HUES6 (cell line): ENCODE measurements around the gene NRXN2.

Experiments used
- H3K27ac ChIP-seq: 2 replicates; pipeline ENCODE4 v1.7.0; 2013; ENCODE audit warnings: low read depth, mild to moderate bottlenecking, low read length, inconsistent platforms
- H3K27me3 ChIP-seq: 2 replicates; pipeline ENCODE4 v1.6.1; 2013; ENCODE audit warnings: low read length; ENCODE audit not compliant: control insufficient read depth, insufficient read depth
- H3K36me3 ChIP-seq: 2 replicates; pipeline ENCODE4 v1.6.1; 2013; ENCODE audit warnings: low read length; ENCODE audit not compliant: control insufficient read depth, insufficient read depth
- H3K4me1 ChIP-seq: 2 replicates; pipeline ENCODE4 v1.6.1; 2013; ENCODE audit warnings: low read length; ENCODE audit not compliant: control insufficient read depth, insufficient read depth
- H3K4me3 ChIP-seq: 2 replicates; pipeline ENCODE4 v1.5.1; 2013; ENCODE audit warnings: low read depth, low read length
- H3K9ac ChIP-seq: one replicate; pipeline ENCODE4 v1.6.1; 2013; ENCODE audit warnings: mild to moderate bottlenecking, low read length
- H3K9me3 ChIP-seq: 2 replicates; pipeline ENCODE4 v1.6.1; 2013; ENCODE audit warnings: low read depth, low read length; ENCODE audit not compliant: control insufficient read depth, insufficient read depth

NRXN2 gene

GRCh38 chr11:64750361-64751054 is 27.5 kb upstream of the NRXN2 start:
- peaks cover 4% of the 10 kb centered on the region for H3K4me1 ChIP-seq
- H3K9ac ChIP-seq = no peak overlapping the region
- H3K4me3 ChIP-seq = no peak overlapping the region
- no peaks in the 10 kb centered on the region for H3K36me3 ChIP-seq
- H3K27me3 ChIP-seq = peaks cover 11% of the 10 kb centered on the region; the same call in 1 of the 2 replicates
- H3K27ac ChIP-seq = no peak overlapping the region
- H3K9me3 ChIP-seq = no peaks in the 10 kb centered on the region

- H3K4me1 ChIP-seq = peaks cover 4% of the 10 kb centered on the region; the same call in 1 of the 2 replicates
Measured at GRCh38 chr11:64747961-64748665, 25.1 kb upstream of the NRXN2 start.

GRCh38 chr11:64746486-64746885 is 23.5 kb upstream of the NRXN2 start:
- Histone ChIP-seq H3K4me1 (peaks cover 16% of the 10 kb centered on the region), H3K27me3 (peaks cover 46% of the 10 kb centered on the region), H3K27ac (no peak overlapping the region), H3K9me3 (no peaks in the 10 kb centered on the region), H3K36me3 (no peaks in the 10 kb centered on the region), H3K4me3 (peak overlapping the region; percentile 51; the same call in 1 of the 2 replicates), H3K9ac (no peak overlapping the region)

More at GRCh38 chr11:64747961-64748665, 25.1 kb upstream of the NRXN2 start:
- no peak overlapping the region for H3K27ac ChIP-seq
- peaks cover 30% of the 10 kb centered on the region for H3K27me3 ChIP-seq
- H3K36me3 ChIP-seq = no peaks in the 10 kb centered on the region
- no peak overlapping the region for H3K4me3 ChIP-seq
- H3K9me3 ChIP-seq = no peaks in the 10 kb centered on the region
- no peak overlapping the region for H3K9ac ChIP-seq

GRCh38 chr11:64745521-64746328 is 22.7 kb upstream of the NRXN2 start:
- Histone ChIP-seq H3K4me3 (peak overlapping the region; percentile 51), H3K9ac (peak overlapping the region; percentile 5), H3K9me3 (no peaks in the 10 kb centered on the region)

GRCh38 chr11:64745189-64745520 is 22.2 kb upstream of the NRXN2 start:
- no peaks in the 10 kb centered on the region for H3K36me3 ChIP-seq
- H3K27ac ChIP-seq = no peak overlapping the region
- H3K4me1 ChIP-seq = peaks cover 28% of the 10 kb centered on the region
- no peaks in the 10 kb centered on the region for H3K9me3 ChIP-seq
- H3K4me3 ChIP-seq = peak overlapping the region; percentile 51
- peaks cover 59% of the 10 kb centered on the region for H3K27me3 ChIP-seq
- peak overlapping the region; percentile 5 for H3K9ac ChIP-seq

More at GRCh38 chr11:64745521-64746328, 22.7 kb upstream of the NRXN2 start:
- no peaks in the 10 kb centered on the region for H3K36me3 ChIP-seq
- peaks cover 23% of the 10 kb centered on the region for H3K4me1 ChIP-seq
- no peak overlapping the region for H3K27ac ChIP-seq
- H3K27me3 ChIP-seq = peaks cover 53% of the 10 kb centered on the region

- Histone ChIP-seq H3K4me3 (peak overlapping the region; percentile 51), H3K27ac (no peak overlapping the region), H3K9ac (no peak overlapping the region), H3K9me3 (no peaks in the 10 kb centered on the region), H3K27me3 (peaks cover 64% of the 10 kb centered on the region), H3K4me1 (peaks cover 32% of the 10 kb centered on the region), H3K36me3 (no peaks in the 10 kb centered on the region)
Measured at GRCh38 chr11:64744544-64745188, 21.7 kb upstream of the NRXN2 start.

- H3K4me1 ChIP-seq = peaks cover 38% of the 10 kb centered on the region
- no peaks in the 10 kb centered on the region for H3K9me3 ChIP-seq
- H3K4me3 ChIP-seq = peak within 1 kb of the TSS; percentile 51
- H3K36me3 ChIP-seq = no peaks in the 10 kb centered on the region
- no peak within 1 kb of the TSS for H3K27ac ChIP-seq
- H3K9ac ChIP-seq = peak within 1 kb of the TSS; percentile 12
- H3K27me3 ChIP-seq = peaks cover 66% of the 10 kb centered on the region
Measured at GRCh38 chr11:64743591-64744543, 20.9 kb upstream of the NRXN2 start, which contains the start of gene RASGRP2. TSS of gene RASGRP2 (minus strand) at chr11:64744142. CDS start at chr11:64742866, 1,276 bp downstream.

- peak overlapping the region; percentile 65 for H3K9ac ChIP-seq
- H3K27ac ChIP-seq = no peak overlapping the region
- peaks cover 38% of the 10 kb centered on the region for H3K4me1 ChIP-seq
- peaks cover 66% of the 10 kb centered on the region for H3K27me3 ChIP-seq
- H3K4me3 ChIP-seq = peak overlapping the region; percentile 51
- no peaks in the 10 kb centered on the region for H3K9me3 ChIP-seq
- H3K36me3 ChIP-seq = no peaks in the 10 kb centered on the region
Measured at GRCh38 chr11:64742889-64743590, 20.0 kb upstream of the NRXN2 start.

GRCh38 chr11:64742087-64742888 is 19.3 kb upstream of the NRXN2 start:
- H3K27me3 ChIP-seq = peaks cover 66% of the 10 kb centered on the region
- H3K36me3 ChIP-seq = no peaks in the 10 kb centered on the region
- no peaks in the 10 kb centered on the region for H3K9me3 ChIP-seq
- peaks cover 38% of the 10 kb centered on the region for H3K4me1 ChIP-seq
- H3K4me3 ChIP-seq = peak overlapping the region; percentile 51
- no peak overlapping the region for H3K27ac ChIP-seq
- peak overlapping the region; percentile 65 for H3K9ac ChIP-seq
